DMS79 treated with DMSO at 0.1 percent for 48 hours (cell line): Measurements from ENCODE around the gene IL17B.

Source experiments
- DNase-seq: peaks from one replicate; lab custom pipeline; 2025; lab: John Stamatoyannopoulos, UW

IL17B gene

GRCh38 chr5:149414405-149415065 lies 35.4 kb upstream of the IL17B start:
- DNase-seq, result no peak

- no peak for DNase-seq
These were observed 34.6 kb upstream of the IL17B start for GRCh38 chr5:149413477-149414210.

- no peak for DNase-seq
These were observed 33.8 kb upstream of the IL17B start for GRCh38 chr5:149412783-149413476.

GRCh38 chr5:149411738-149412519 lies 32.8 kb upstream of the IL17B start:
- DNase-seq, result no peak

- DNase-seq, result no peak
These were observed 31.8 kb upstream of the IL17B start for GRCh38 chr5:149410721-149411432.

GRCh38 chr5:149410071-149410470 lies 31.0 kb upstream of the IL17B start:
- DNase-seq, result no peak

GRCh38 chr5:149409268-149409948 lies 30.3 kb upstream of the IL17B start:
- DNase-seq, result no peak

- DNase-seq, result no peak
These were observed 29.4 kb upstream of the IL17B start for GRCh38 chr5:149408252-149409099.

GRCh38 chr5:149407323-149408251 lies 28.5 kb upstream of the IL17B start:
- DNase-seq, result no peak

GRCh38 chr5:149406979-149407306 lies 27.9 kb upstream of the IL17B start:
- no peak for DNase-seq

- DNase-seq, result no peak
These were observed 27.3 kb upstream of the IL17B start for GRCh38 chr5:149406203-149406978.

GRCh38 chr5:149405550-149406202 lies 26.6 kb upstream of the IL17B start:
- DNase-seq, result no peak

GRCh38 chr5:149404746-149405549 lies 25.9 kb upstream of the IL17B start:
- no peak for DNase-seq

- no peak for DNase-seq
These were observed 25.0 kb upstream of the IL17B start for GRCh38 chr5:149403923-149404745.

- no peak for DNase-seq
These were observed 23.2 kb upstream of the IL17B start for GRCh38 chr5:149402291-149402690.

GRCh38 chr5:149401051-149401450 lies 22.0 kb upstream of the IL17B start:
- DNase-seq, result no peak
